ENCODE results near the gene ITSN1. TPM values are rescaled to one million over a fixed set of nuclear protein-coding genes. Genes with fewer than 3 reads are reported as not detected.
"Not testable (repeated sequence)": the region's sequence is repeated elsewhere in the genome, so short reads cannot be mapped to it uniquely, and the experiment has no call there.

ITSN1 gene
- total RNA-seq, 2 donors from 2014 or later: 50.9 to 78.6 TPM

DNA sequence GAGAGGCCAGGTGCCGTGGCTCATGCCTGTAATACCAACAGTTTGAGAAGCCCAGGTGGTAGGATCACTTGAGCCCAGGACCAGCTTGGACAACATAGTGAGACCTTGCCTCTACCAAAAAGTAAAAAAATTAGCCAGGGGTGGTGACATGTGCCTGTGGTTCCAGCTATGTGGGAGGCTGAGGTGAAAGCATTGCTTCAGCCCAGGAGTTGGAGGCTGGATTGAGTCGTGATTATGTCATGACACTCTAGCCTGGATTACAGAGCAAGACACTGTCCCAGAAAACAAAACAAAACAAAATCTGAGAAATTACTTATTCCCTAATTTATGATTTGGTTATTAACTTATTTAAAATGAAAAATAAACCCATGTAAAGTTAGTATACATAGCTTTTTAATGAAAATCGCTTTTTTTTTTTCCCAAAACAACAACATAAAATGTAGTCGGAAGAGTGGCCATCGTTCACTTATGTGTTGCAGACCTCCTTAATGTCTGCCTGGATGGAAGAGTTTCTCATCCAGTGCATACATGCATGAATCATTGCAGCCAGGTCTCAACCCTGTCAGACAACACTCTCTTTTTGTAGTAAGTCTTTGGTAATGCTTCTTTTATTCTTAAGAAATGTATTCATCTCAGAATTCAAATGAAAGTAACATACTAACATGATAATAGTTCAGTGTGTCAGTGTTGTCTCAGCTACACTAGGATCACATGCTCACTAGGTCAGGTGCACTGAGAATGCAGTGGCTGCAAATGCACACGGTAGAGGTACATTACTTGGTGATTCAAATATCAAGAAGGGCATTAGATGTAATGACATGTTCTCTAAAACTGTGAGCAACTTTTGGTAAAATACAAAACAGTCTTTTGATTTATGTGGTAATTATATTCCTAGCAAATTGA, 28.0 kb downstream of the ITSN1 start:
- ATAC-seq (ENCODE audit: insufficient number of reproducible peaks, low FRiP score, low read depth) (no peak), DNase-seq (ENCODE audit: low spot score) (no peak)
- H3K27me3 ChIP-seq (replicated peaks; ENCODE audit: insufficient read depth): no peaks in the 10 kb centered on the region
- H3K9me3 ChIP-seq: no peaks in the 10 kb centered on the region
- H3K4me3 ChIP-seq: no peak overlapping the region
- no peak overlapping the region for H3K27ac ChIP-seq
- TF ChIP-seq, protein P1, sequence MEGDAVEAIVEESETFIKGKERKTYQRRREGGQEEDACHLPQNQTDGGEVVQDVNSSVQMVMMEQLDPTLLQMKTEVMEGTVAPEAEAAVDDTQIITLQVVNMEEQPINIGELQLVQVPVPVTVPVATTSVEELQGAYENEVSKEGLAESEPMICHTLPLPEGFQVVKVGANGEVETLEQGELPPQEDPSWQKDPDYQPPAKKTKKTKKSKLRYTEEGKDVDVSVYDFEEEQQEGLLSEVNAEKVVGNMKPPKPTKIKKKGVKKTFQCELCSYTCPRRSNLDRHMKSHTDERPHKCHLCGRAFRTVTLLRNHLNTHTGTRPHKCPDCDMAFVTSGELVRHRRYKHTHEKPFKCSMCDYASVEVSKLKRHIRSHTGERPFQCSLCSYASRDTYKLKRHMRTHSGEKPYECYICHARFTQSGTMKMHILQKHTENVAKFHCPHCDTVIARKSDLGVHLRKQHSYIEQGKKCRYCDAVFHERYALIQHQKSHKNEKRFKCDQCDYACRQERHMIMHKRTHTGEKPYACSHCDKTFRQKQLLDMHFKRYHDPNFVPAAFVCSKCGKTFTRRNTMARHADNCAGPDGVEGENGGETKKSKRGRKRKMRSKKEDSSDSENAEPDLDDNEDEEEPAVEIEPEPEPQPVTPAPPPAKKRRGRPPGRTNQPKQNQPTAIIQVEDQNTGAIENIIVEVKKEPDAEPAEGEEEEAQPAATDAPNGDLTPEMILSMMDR (IDR thresholded peaks at IDR 0.05): no peak
- peaks cover 4 to 21% of the 10 kb centered on the region in 2 donors for H3K4me1 ChIP-seq (ENCODE audit: control insufficient read depth in 1 of 2, low read depth in 2 of 2)
- no peaks in the 10 kb centered on the region for H3K36me3 ChIP-seq

GRCh38 chr21:33673473-33673872, 31.2 kb downstream of the ITSN1 start:
- Histone ChIP-seq H3K4me1 (ENCODE audit: control insufficient read depth in 1 of 2, low read depth in 2 of 2) (peaks cover 2 to 8% of the 10 kb centered on the region in 2 donors), H3K27ac (no peak overlapping the region), H3K9me3 (no peaks in the 10 kb centered on the region), H3K4me3 (no peak overlapping the region), H3K36me3 (no peaks in the 10 kb centered on the region), H3K27me3 (replicated peaks; ENCODE audit: insufficient read depth) (no peaks in the 10 kb centered on the region)
- DNase-seq (ENCODE audit: low spot score) (no peak), ATAC-seq (ENCODE audit: insufficient number of reproducible peaks, low FRiP score, low read depth) (no peak)
- TF ChIP-seq, protein P1 (IDR thresholded peaks at IDR 0.05): no peak

DNA sequence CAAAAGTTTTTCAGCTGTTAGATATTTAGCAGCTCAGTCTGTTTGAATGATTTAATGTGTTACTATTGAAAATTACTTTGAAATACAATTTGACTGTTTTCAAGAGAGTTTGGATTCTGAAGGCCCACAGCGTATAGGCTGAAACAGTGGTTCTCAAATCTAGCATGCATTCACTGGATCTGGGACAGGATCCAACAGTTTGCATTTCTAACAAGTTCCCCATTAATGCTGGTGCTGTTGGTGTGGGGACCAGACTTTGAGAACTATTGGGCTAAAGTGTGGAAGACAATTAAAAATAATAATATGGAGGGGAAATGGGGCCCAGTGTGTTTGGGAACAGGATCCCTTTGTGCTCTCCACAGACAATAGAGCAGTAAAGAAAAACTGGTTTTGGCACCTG, 31.9 kb downstream of the ITSN1 start:
- Histone ChIP-seq H3K27ac (no peak overlapping the region), H3K9me3 (no peaks in the 10 kb centered on the region), H3K4me1 (ENCODE audit: control insufficient read depth in 1 of 2, low read depth in 2 of 2) (peaks cover 0 to 6% of the 10 kb centered on the region in 2 donors), H3K27me3 (replicated peaks; ENCODE audit: insufficient read depth) (no peaks in the 10 kb centered on the region), H3K36me3 (no peaks in the 10 kb centered on the region), H3K4me3 (no peak overlapping the region)
- DNase-seq (ENCODE audit: low spot score): no peak
- TF ChIP-seq, protein P1 (IDR thresholded peaks at IDR 0.05): no peak
- no peak for ATAC-seq (ENCODE audit: insufficient number of reproducible peaks, low FRiP score, low read depth)

DNA sequence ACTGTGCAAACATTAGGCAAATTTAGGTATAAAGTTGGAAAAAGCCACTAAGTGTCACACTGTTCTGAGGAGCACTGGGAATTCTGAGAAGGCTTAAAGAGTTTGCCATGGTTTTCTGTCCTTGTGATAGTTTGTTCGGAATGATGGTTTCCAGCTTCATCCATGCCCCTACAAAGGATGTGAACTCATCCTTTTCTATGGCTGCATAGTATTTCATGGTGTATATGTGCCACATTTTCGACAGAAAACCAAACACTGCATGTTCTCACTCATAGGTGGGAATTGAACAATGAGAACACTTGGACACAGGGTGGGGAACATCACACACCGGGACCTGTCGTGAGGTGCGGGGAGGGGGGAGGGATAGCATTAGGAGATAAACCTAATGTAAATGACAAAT, 34.4 kb downstream of the ITSN1 start:
- not testable (repeated sequence) for H3K9me3 ChIP-seq; ATAC-seq (ENCODE audit: insufficient number of reproducible peaks, low FRiP score, low read depth); H3K36me3 ChIP-seq; H3K27me3 ChIP-seq (replicated peaks; ENCODE audit: insufficient read depth); H3K27ac ChIP-seq; H3K4me3 ChIP-seq; DNase-seq (ENCODE audit: low spot score); H3K4me1 ChIP-seq (ENCODE audit: control insufficient read depth in 1 of 2, low read depth in 2 of 2)

GRCh38 chr21:33677450-33677849, 35.1 kb downstream of the ITSN1 start:
- DNase-seq (ENCODE audit: low spot score) (no peak), ATAC-seq (ENCODE audit: insufficient number of reproducible peaks, low FRiP score, low read depth) (no peak)
- Histone ChIP-seq H3K27me3 (replicated peaks; ENCODE audit: insufficient read depth) (no peaks in the 10 kb centered on the region), H3K27ac (no peak overlapping the region), H3K4me3 (no peak overlapping the region), H3K9me3 (no peaks in the 10 kb centered on the region), H3K4me1 (ENCODE audit: control insufficient read depth in 1 of 2, low read depth in 2 of 2) (peaks cover 0 to 11% of the 10 kb centered on the region in 2 donors), H3K36me3 (no peaks in the 10 kb centered on the region)
- TF ChIP-seq, protein P1 (IDR thresholded peaks at IDR 0.05): no peak
